Mononuclear cell (primary cell): ENCODE measurements around the gene ICAM2. TPM values are rescaled to one million over a fixed set of nuclear protein-coding genes. Genes with fewer than 3 reads are reported as not detected.

Source experiments
- H3K27me3 ChIP-seq: 2 replicates; pipeline ENCODE4 v1.6.0; 2011; ENCODE audit warnings: low read length, control low read depth; ENCODE audit not compliant: insufficient read depth
- H3K4me1 ChIP-seq: 2 replicates; pipeline ENCODE4 v1.5.1; 2011; ENCODE audit warnings: mild to moderate bottlenecking, low read length, control low read depth; ENCODE audit not compliant: insufficient read depth
- H3K4me3 ChIP-seq: 2 replicates; pipeline ENCODE4 v1.5.1; 2011; ENCODE audit warnings: mild to moderate bottlenecking, low read length, moderate library complexity
- H3K9me3 ChIP-seq: 2 replicates; pipeline ENCODE4 v1.5.1; 2011; ENCODE audit warnings: low read depth, mild to moderate bottlenecking, control low read depth, low read length
- total RNA-seq: library from RNA; depleted of rRNA; stranded (reverse); fragments of >200 nt; gene quantifications from one replicate; pipeline ENCODE4 v1.2.3, GENCODE V29; 2012

ICAM2 gene
- total RNA-seq, 1 donor, result 40.1 TPM

- H3K9me3 ChIP-seq, result no peaks in the 10 kb centered on the region
- H3K27me3 ChIP-seq, result peaks cover 8% of the 10 kb centered on the region
- peaks cover 45% of the 10 kb centered on the region for H3K4me1 ChIP-seq
- peak overlapping the region; percentile 48 for H3K4me3 ChIP-seq
Measured at GRCh38 chr17:63998721-63999679, 21.4 kb downstream of the ICAM2 start.

- Histone ChIP-seq H3K4me1 (peaks cover 52% of the 10 kb centered on the region), H3K4me3 (peak within 1 kb of the TSS; percentile 48), H3K9me3 (no peaks in the 10 kb centered on the region), H3K27me3 (peaks cover 8% of the 10 kb centered on the region)
Measured at GRCh38 chr17:63998050-63998720, 22.2 kb downstream of the ICAM2 start, which contains the start of gene PRR29. Gene PRR29, plus strand, starts transcription at chr17:63998351. Its CDS starts 14 bp downstream, at chr17:63998365.

- H3K9me3 ChIP-seq, result no peaks in the 10 kb centered on the region
- peaks cover 56% of the 10 kb centered on the region for H3K4me1 ChIP-seq
- peaks cover 8% of the 10 kb centered on the region for H3K27me3 ChIP-seq
- H3K4me3 ChIP-seq, result peak overlapping the region; percentile 48
Measured at GRCh38 chr17:63997341-63998048, 22.9 kb downstream of the ICAM2 start.

GRCh38 chr17:63996430-63997182 lies 23.8 kb downstream of the ICAM2 start:
- no peak overlapping the region for H3K4me3 ChIP-seq
- peaks cover 49% of the 10 kb centered on the region for H3K4me1 ChIP-seq
- peaks cover 8% of the 10 kb centered on the region for H3K27me3 ChIP-seq
- H3K9me3 ChIP-seq, result no peaks in the 10 kb centered on the region

GRCh38 chr17:63995626-63996025 lies 24.8 kb downstream of the ICAM2 start:
- peaks cover 43% of the 10 kb centered on the region for H3K4me1 ChIP-seq
- no peak overlapping the region for H3K4me3 ChIP-seq
- H3K9me3 ChIP-seq, result no peaks in the 10 kb centered on the region
- H3K27me3 ChIP-seq, result peaks cover 8% of the 10 kb centered on the region

GRCh38 chr17:63993368-63993985 lies 27.0 kb downstream of the ICAM2 start:
- H3K4me3 ChIP-seq, result no peak overlapping the region
- H3K9me3 ChIP-seq, result no peaks in the 10 kb centered on the region
- peaks cover 8% of the 10 kb centered on the region for H3K27me3 ChIP-seq
- peaks cover 37% of the 10 kb centered on the region for H3K4me1 ChIP-seq

GRCh38 chr17:63991611-63992010 lies 28.8 kb downstream of the ICAM2 start:
- H3K27me3 ChIP-seq, result no peaks in the 10 kb centered on the region
- peaks cover 25% of the 10 kb centered on the region for H3K4me1 ChIP-seq
- H3K4me3 ChIP-seq, result no peak overlapping the region
- H3K9me3 ChIP-seq, result no peaks in the 10 kb centered on the region

- Histone ChIP-seq H3K4me1 (peaks cover 38% of the 10 kb centered on the region), H3K27me3 (no peaks in the 10 kb centered on the region), H3K4me3 (no peak overlapping the region), H3K9me3 (no peaks in the 10 kb centered on the region)
Measured at GRCh38 chr17:63989622-63990345, 30.6 kb downstream of the ICAM2 start.

GRCh38 chr17:63988741-63989621 lies 31.5 kb downstream of the ICAM2 start:
- no peaks in the 10 kb centered on the region for H3K27me3 ChIP-seq
- H3K4me1 ChIP-seq, result peaks cover 45% of the 10 kb centered on the region
- H3K9me3 ChIP-seq, result no peaks in the 10 kb centered on the region
- no peak overlapping the region for H3K4me3 ChIP-seq

GRCh38 chr17:63988127-63988478 lies 32.3 kb downstream of the ICAM2 start:
- peaks cover 47% of the 10 kb centered on the region for H3K4me1 ChIP-seq
- H3K9me3 ChIP-seq, result no peaks in the 10 kb centered on the region
- no peak overlapping the region for H3K4me3 ChIP-seq
- no peaks in the 10 kb centered on the region for H3K27me3 ChIP-seq

GRCh38 chr17:63987221-63988126 lies 33.0 kb downstream of the ICAM2 start:
- Histone ChIP-seq H3K4me3 (no peak overlapping the region), H3K27me3 (no peaks in the 10 kb centered on the region), H3K9me3 (no peaks in the 10 kb centered on the region), H3K4me1 (peaks cover 45% of the 10 kb centered on the region)

GRCh38 chr17:63986821-63987220 lies 33.6 kb downstream of the ICAM2 start:
- Histone ChIP-seq H3K4me3 (no peak overlapping the region), H3K4me1 (peaks cover 45% of the 10 kb centered on the region), H3K9me3 (no peaks in the 10 kb centered on the region), H3K27me3 (no peaks in the 10 kb centered on the region)
